RWPE2 (cell line): ENCODE data around the gene RNPEPL1.

Source experiments
- ATAC-seq: fragments of 200-7000 bp; cut with Tn5 transposase; 3 replicates; pipeline ENCODE4 v1.9.1; 2021; ENCODE audit warnings: low read depth
- DNase-seq: peaks from one replicate; pipeline ENCODE4 v3.0.0-alpha.2; 2020; ENCODE audit warnings: low spot score
- H3K27ac ChIP-seq: fragments of 450-650 bp; 2 replicates; pipeline ENCODE4 v1.5.1; 2017; ENCODE audit warnings: mild to moderate bottlenecking; ENCODE audit not compliant: poor library complexity, severe bottlenecking
- H3K27me3 ChIP-seq: fragments of 250-450 bp; sonication (Bioruptor Pico); 2 replicates; pipeline ENCODE4 v1.5.1; 2021; ENCODE audit warnings: mild to moderate bottlenecking, moderate library complexity; ENCODE audit not compliant: insufficient read depth, poor library complexity, severe bottlenecking
- H3K36me3 ChIP-seq: fragments of 250-450 bp; sonication (Bioruptor Pico); 2 replicates; pipeline ENCODE4 v1.5.1; 2020; ENCODE audit warnings: low read depth, mild to moderate bottlenecking, moderate library complexity
- H3K4me1 ChIP-seq: fragments of 250-450 bp; sonication (Bioruptor Pico); 2 replicates; pipeline ENCODE4 v1.5.1; 2021; ENCODE audit warnings: mild to moderate bottlenecking, moderate library complexity; ENCODE audit not compliant: insufficient read depth, poor library complexity, severe bottlenecking
- H3K4me3 ChIP-seq: fragments of 250-450 bp; sonication (Bioruptor Pico); 2 replicates; pipeline ENCODE4 v1.5.1; 2021; ENCODE audit warnings: mild to moderate bottlenecking, moderate library complexity; ENCODE audit not compliant: severe bottlenecking
- H3K9me3 ChIP-seq: fragments of 250-450 bp; sonication (Bioruptor Pico); 2 replicates; pipeline ENCODE4 v1.5.1; 2021; ENCODE audit warnings: mild to moderate bottlenecking, moderate library complexity; ENCODE audit not compliant: severe bottlenecking
- TF ChIP-seq, protein P1 (sequence below): fragments of 450-650 bp; IDR thresholded peaks from one replicate; pipeline ENCODE4 v1.5.1; 2017; ENCODE audit warnings: mild to moderate bottlenecking, moderate library complexity; ENCODE audit not compliant: poor library complexity, severe bottlenecking

Gene RNPEPL1

GRCh38 chr2:240620859-240621258, 52.6 kb downstream of the RNPEPL1 start:
- H3K27ac ChIP-seq: no peak overlapping the region
- no peak for ATAC-seq

DNA sequence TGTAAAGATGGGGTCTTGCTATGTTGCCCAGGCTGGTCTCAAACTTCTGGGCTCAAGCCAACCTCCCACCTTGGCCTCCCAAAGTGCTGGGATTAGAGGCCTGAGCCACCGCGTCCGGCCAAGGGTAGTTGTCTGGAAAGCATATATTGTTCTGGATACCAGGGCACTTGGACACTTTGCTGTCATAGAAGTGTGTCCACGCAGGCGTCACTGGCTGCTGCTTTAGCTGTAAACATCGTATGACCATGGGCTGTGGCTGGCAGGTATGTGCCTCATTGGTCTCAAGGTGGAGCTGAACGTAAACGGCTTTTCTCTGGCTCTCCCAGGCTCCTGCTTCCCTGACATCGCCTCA, 53.8 kb downstream of the RNPEPL1 start:
- Histone ChIP-seq H3K27me3 (no peaks in the 10 kb centered on the region), H3K27ac (no peak overlapping the region), H3K9me3 (no peaks in the 10 kb centered on the region), H3K4me3 (no peak overlapping the region), H3K36me3 (no peaks in the 10 kb centered on the region), H3K4me1 (no peaks in the 10 kb centered on the region)
- ATAC-seq: no peak
- no peak for DNase-seq
- TF ChIP-seq, protein P1, sequence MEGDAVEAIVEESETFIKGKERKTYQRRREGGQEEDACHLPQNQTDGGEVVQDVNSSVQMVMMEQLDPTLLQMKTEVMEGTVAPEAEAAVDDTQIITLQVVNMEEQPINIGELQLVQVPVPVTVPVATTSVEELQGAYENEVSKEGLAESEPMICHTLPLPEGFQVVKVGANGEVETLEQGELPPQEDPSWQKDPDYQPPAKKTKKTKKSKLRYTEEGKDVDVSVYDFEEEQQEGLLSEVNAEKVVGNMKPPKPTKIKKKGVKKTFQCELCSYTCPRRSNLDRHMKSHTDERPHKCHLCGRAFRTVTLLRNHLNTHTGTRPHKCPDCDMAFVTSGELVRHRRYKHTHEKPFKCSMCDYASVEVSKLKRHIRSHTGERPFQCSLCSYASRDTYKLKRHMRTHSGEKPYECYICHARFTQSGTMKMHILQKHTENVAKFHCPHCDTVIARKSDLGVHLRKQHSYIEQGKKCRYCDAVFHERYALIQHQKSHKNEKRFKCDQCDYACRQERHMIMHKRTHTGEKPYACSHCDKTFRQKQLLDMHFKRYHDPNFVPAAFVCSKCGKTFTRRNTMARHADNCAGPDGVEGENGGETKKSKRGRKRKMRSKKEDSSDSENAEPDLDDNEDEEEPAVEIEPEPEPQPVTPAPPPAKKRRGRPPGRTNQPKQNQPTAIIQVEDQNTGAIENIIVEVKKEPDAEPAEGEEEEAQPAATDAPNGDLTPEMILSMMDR: no peak

More at GRCh38 chr2:240620859-240621258, 52.6 kb downstream of the RNPEPL1 start:
- Histone ChIP-seq H3K27me3 (no peaks in the 10 kb centered on the region), H3K36me3 (no peaks in the 10 kb centered on the region), H3K9me3 (no peaks in the 10 kb centered on the region), H3K4me1 (no peaks in the 10 kb centered on the region), H3K4me3 (no peak overlapping the region)
- DNase-seq: peak; percentile 18
- TF ChIP-seq, protein P1: no peak

DNA sequence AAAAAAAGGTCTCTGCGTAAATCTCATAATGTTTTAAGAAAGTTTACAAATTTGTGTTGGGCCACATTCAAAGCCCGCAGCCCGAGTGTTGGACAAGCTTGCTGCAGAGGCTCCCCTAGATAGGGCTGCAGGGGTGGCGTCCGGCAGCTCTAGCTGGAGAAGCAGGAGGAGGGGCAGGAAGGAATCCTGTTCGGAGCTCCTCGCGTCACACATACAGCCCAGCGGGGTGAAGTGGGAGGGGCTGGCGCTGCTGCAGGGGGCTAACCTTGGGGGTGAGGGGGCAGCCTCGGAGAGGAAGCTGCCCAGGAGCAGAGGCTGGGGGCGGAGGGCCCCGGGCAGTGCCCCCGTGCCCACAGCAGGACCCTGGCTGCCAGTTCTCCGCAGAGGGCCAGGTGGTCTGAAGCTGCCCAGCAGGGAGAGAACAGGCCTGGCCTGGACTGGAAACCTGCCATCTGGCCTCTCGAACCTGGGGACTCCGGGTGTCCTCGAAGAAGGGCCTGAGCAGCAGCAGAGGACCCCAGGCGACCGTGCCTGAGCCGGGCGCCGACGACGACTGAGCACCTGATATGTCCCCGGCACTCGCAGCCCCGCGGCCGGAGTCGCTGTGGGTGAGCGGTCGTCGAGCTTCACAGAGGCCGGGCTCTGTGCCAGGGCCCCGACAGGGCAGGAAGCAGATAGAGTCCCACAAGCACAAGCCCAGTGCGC, 54.4 kb downstream of the RNPEPL1 start:
- H3K27me3 ChIP-seq: no peaks in the 10 kb centered on the region
- no peak overlapping the region for H3K4me3 ChIP-seq
- ATAC-seq: no peak
- no peaks in the 10 kb centered on the region for H3K4me1 ChIP-seq
- no peak overlapping the region for H3K27ac ChIP-seq
- TF ChIP-seq, protein P1: no peak
- no peaks in the 10 kb centered on the region for H3K36me3 ChIP-seq
- H3K9me3 ChIP-seq: no peaks in the 10 kb centered on the region
- DNase-seq: peak; percentile 57

GRCh38 chr2:240623531-240624010, 55.3 kb downstream of the RNPEPL1 start:
- TF ChIP-seq, protein P1: no peak
- ATAC-seq: no peak

More at GRCh38 chr2:240623531-240624010, 55.3 kb downstream of the RNPEPL1 start:
- Histone ChIP-seq H3K4me1 (no peaks in the 10 kb centered on the region), H3K9me3 (no peaks in the 10 kb centered on the region), H3K27me3 (no peaks in the 10 kb centered on the region), H3K4me3 (no peak overlapping the region), H3K27ac (no peak overlapping the region), H3K36me3 (no peaks in the 10 kb centered on the region)
- peak; percentile 34 for DNase-seq
